ENCODE data around the gene PDE1A.

Gene PDE1A

GRCh38 chr2:182187130-182187529 is 239.7 kb downstream of the PDE1A start:
- DNase-seq, result no peak

- no peak for DNase-seq
Measured at GRCh38 chr2:182186132-182186735, 240.6 kb downstream of the PDE1A start.

- no peak for DNase-seq
Measured at GRCh38 chr2:182182436-182182835, 244.4 kb downstream of the PDE1A start.

GRCh38 chr2:182181381-182181780 is 245.5 kb downstream of the PDE1A start:
- no peak for DNase-seq

GRCh38 chr2:182179176-182179575 is 247.7 kb downstream of the PDE1A start:
- DNase-seq, result no peak

- DNase-seq, result no peak
Measured at GRCh38 chr2:182173944-182174622, 252.8 kb downstream of the PDE1A start.

- no peak for DNase-seq
Measured at GRCh38 chr2:182170341-182170740, 256.5 kb downstream of the PDE1A start.

GRCh38 chr2:182167882-182168281 is 259.0 kb downstream of the PDE1A start:
- DNase-seq, result no peak

GRCh38 chr2:182166841-182167240 is 260.0 kb downstream of the PDE1A start:
- no peak for DNase-seq

- DNase-seq, result no peak
Measured at GRCh38 chr2:182166406-182166805, 260.4 kb downstream of the PDE1A start.

- no peak for DNase-seq
Measured at GRCh38 chr2:182165202-182165601, 261.6 kb downstream of the PDE1A start.

GRCh38 chr2:182164686-182165085 is 262.1 kb downstream of the PDE1A start:
- no peak for DNase-seq

- no peak for DNase-seq
Measured at GRCh38 chr2:182163878-182164277, 263.0 kb downstream of the PDE1A start.

GRCh38 chr2:182148344-182148743 is 278.5 kb downstream of the PDE1A start:
- no peak for DNase-seq

GRCh38 chr2:182144776-182145165 is 282.1 kb downstream of the PDE1A start:
- DNase-seq, result no peak

GRCh38 chr2:182144041-182144775 is 282.6 kb downstream of the PDE1A start:
- no peak for DNase-seq

- no peak for DNase-seq
Measured at GRCh38 chr2:182142062-182142461, 284.8 kb downstream of the PDE1A start.

GRCh38 chr2:182134201-182134600 is 292.6 kb downstream of the PDE1A start:
- no peak for DNase-seq

GRCh38 chr2:182133195-182133891 is 293.5 kb downstream of the PDE1A start:
- DNase-seq, result no peak

- DNase-seq, result no peak
Measured at GRCh38 chr2:182132605-182133004, 294.2 kb downstream of the PDE1A start.

GRCh38 chr2:182128821-182129707 is 297.8 kb downstream of the PDE1A start:
- no peak for DNase-seq

GRCh38 chr2:182117196-182117595 is 309.6 kb downstream of the PDE1A start:
- no peak for DNase-seq

Data from activated gamma-delta T cell (primary cell).